22Rv1 (cell line): ENCODE results near the gene MMP20.

Experiments used
- ZFX ChIP-seq: fragments of 450-650 bp; IDR thresholded peaks from 2 replicates; pipeline ENCODE4 v1.6.1; 2017; ENCODE audit warnings: antibody characterized with exemption, borderline replicate concordance
- TF ChIP-seq, protein P1 (sequence below): fragments of 450-650 bp; IDR thresholded peaks from 2 replicates; pipeline ENCODE4 v1.5.1; 2017; ENCODE audit warnings: mild to moderate bottlenecking

DNA sequence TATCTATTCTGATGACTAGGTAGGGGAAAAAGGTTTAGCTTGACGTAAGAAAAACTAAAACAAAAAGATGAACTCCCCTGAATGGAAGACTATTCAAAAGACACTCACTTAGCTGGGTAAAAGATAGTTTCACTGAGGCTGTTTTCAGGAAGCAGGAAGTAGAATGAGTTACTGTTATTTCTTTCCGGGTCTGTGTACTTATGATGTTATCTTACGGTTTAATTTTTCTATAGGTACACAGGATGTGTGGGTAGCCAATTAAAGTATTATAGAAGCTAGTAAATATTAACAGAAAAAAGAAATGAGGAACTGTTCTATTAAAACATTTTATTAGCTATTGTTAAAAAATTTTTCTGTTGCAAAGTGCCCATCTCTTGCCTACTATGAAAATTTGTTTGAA lies 48.8 kb downstream of the MMP20 start:
- TF ChIP-seq, protein P1, sequence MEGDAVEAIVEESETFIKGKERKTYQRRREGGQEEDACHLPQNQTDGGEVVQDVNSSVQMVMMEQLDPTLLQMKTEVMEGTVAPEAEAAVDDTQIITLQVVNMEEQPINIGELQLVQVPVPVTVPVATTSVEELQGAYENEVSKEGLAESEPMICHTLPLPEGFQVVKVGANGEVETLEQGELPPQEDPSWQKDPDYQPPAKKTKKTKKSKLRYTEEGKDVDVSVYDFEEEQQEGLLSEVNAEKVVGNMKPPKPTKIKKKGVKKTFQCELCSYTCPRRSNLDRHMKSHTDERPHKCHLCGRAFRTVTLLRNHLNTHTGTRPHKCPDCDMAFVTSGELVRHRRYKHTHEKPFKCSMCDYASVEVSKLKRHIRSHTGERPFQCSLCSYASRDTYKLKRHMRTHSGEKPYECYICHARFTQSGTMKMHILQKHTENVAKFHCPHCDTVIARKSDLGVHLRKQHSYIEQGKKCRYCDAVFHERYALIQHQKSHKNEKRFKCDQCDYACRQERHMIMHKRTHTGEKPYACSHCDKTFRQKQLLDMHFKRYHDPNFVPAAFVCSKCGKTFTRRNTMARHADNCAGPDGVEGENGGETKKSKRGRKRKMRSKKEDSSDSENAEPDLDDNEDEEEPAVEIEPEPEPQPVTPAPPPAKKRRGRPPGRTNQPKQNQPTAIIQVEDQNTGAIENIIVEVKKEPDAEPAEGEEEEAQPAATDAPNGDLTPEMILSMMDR: no peak
- TF ChIP-seq ZFX: no peak
